ENCODE measurements around the gene GUK1. TPM values are rescaled to one million over a fixed set of nuclear protein-coding genes. Genes with fewer than 3 reads are reported as not detected.
A peak's percentile ranks its signal among the peaks of the same experiment; 100 is the strongest.

The GUK1 gene
- total and polyA plus RNA-seq, 2 of the 4 experiments (the other 2 are of a cell fraction): 465 to 548 TPM

- Histone ChIP-seq H3K18ac (ENCODE audit: low read depth, low read length) (peak overlapping the region; percentile 16; the same call in 1 of the 2 replicates), H4K5ac (ENCODE audit: low read depth, low read length) (peak overlapping the region; percentile 71), H3K36me3 (ENCODE audit: control insufficient read depth, insufficient read depth, low read length) (peaks cover 5% of the 10 kb centered on the region), H2BK120ac (ENCODE audit: low read depth, low read length) (peak overlapping the region; percentile 68), H3K79me1 (ENCODE audit: low read depth in 1 of 2, low read length in 2 of 2) (peaks cover 0 to 38% of the 10 kb centered on the region in 2 experiments; a peak in 2 of 4 replicates), H4K8ac (ENCODE audit: low read depth in 2 of 2, low read length in 2 of 2) (peak overlapping the region; percentile 98), H2BK5ac (ENCODE audit: low read depth, low read length, poor library complexity, severe bottlenecking) (peak overlapping the region; percentile 55), H4K91ac (ENCODE audit: insufficient read depth, low read depth, low read length) (peak overlapping the region; percentile 66; the same call in 1 of the 2 replicates), H2AK5ac (ENCODE audit: low read depth, low read length) (peak overlapping the region; percentile 82), H3K4ac (ENCODE audit: low read depth, low read length) (peak overlapping the region; percentile 83), H2AK9ac (replicated peaks; ENCODE audit: low read depth, low read length, poor library complexity) (peak overlapping the region; percentile 97), H3K27me3 (ENCODE audit: control insufficient read depth, insufficient read depth, low read length) (peaks cover 10% of the 10 kb centered on the region), H2BK15ac (ENCODE audit: low read depth, low read length) (0 out of 3 replicates have a peak overlapping the region, but pooled peaks have one; percentile 13), H3K4me1 (ENCODE audit: control insufficient read depth, insufficient read depth, low read length) (peaks cover 19% of the 10 kb centered on the region), H3K27ac (ENCODE audit: insufficient read depth, low read length) (peak overlapping the region; percentile 69), H3K4me2 (ENCODE audit: low read depth, low read length) (peak overlapping the region; percentile 51), H3K9me3 (ENCODE audit: control insufficient read depth, insufficient read depth, low read length) (no peaks in the 10 kb centered on the region), H3K9ac (ENCODE audit: low read depth, low read length) (peak overlapping the region; percentile 67), H3K23ac (ENCODE audit: low read depth, low read length) (peak overlapping the region; percentile 78; the same call in 1 of the 2 replicates), H2AFZ (replicated peaks; ENCODE audit: low read length, poor library complexity) (peak overlapping the region; percentile 93), H3K14ac (replicated peaks; ENCODE audit: low read depth, low read length) (peak overlapping the region; percentile 84), H3K4me3 (ENCODE audit: insufficient read depth, low read depth, low read length) (peak overlapping the region; percentile 84), H3K56ac (ENCODE audit: extremely low read depth, insufficient read depth, low read length) (no peak overlapping the region), H3K9me1 (ENCODE audit: insufficient read depth, low read length) (peaks cover 24% of the 10 kb centered on the region), H2BK20ac (ENCODE audit: low read depth, low read length) (no peak overlapping the region), H4K20me1 (ENCODE audit: insufficient read depth, low read length) (peaks cover 39% of the 10 kb centered on the region)
- no TSS peak for BruUV-seq (replicated peaks)
- intact Hi-C loops (cut with micrococcal nuclease): loop anchor here (10.0 kb wide), 1 partner anchor 135 kb away; no protein-coding TSS in a partner anchor
- no peak for TF ChIP-seq ELK1 (IDR thresholded peaks at IDR 0.05; ENCODE audit: borderline replicate concordance, low read depth, low read length)
- TF ChIP-seq POLR2A (IDR thresholded peaks at IDR 0.05; ENCODE audit: low read depth, low read length): no peak
- TF ChIP-seq RAD21 (IDR thresholded peaks at IDR 0.05; ENCODE audit: low read length): no peak
- no peak for TF ChIP-seq RFX5 (IDR thresholded peaks at IDR 0.05; ENCODE audit: low read depth, low read length)
- no peak for TF ChIP-seq MAFK (IDR thresholded peaks at IDR 0.05; ENCODE audit: low read depth, low read length)
- no peak for TF ChIP-seq USF2 (IDR thresholded peaks at IDR 0.05; ENCODE audit: low read depth, low read length)
- no peak for TF ChIP-seq CHD1 (IDR thresholded peaks at IDR 0.05; ENCODE audit: low read depth, low read length)
- no peak for TF ChIP-seq RCOR1 (IDR thresholded peaks at IDR 0.05; ENCODE audit: insufficient replicate concordance, low read length)
- TF ChIP-seq FOS (IDR thresholded peaks at IDR 0.05; ENCODE audit: low read depth, low read length): no peak
- TF ChIP-seq SMC3 (IDR thresholded peaks at IDR 0.05; ENCODE audit: low read depth, low read length): no peak
- TF ChIP-seq BHLHE40 (IDR thresholded peaks at IDR 0.05; ENCODE audit: low read depth, low read length): no peak
- TF ChIP-seq MXI1 (IDR thresholded peaks at IDR 0.05; ENCODE audit: borderline replicate concordance, low read depth, low read length): no peak
- no peak for TF ChIP-seq CTCF (conservative IDR thresholded peaks at IDR 0.05; ENCODE audit: low read depth, low read length)
- TF ChIP-seq NFE2L2 (IDR thresholded peaks at IDR 0.05; ENCODE audit: low read depth, low read length): no peak
- TF ChIP-seq CEBPB (IDR thresholded peaks at IDR 0.05; ENCODE audit: low read depth, low read length): no peak
- TF ChIP-seq MAZ (IDR thresholded peaks at IDR 0.05; ENCODE audit: borderline replicate concordance, low read depth, low read length): no peak
- dilution Hi-C loops (cut with HindIII; ENCODE audit: low sequenced_read_pairs, unreplicated experiment): no loop called here
- in situ Hi-C loops (cut with MboI; ENCODE audit: low sequenced_read_pairs): loop anchor here (10.0 kb wide), 1 partner anchor 365 kb away; no protein-coding TSS in a partner anchor
- ChIA-PET CTCF (no interaction called here), POLR2A (ENCODE audit: unreplicated experiment) (no interaction called here)
- 29% methylated on average over 7 of the region's 30 CpGs; no CpG with 5 or more reads in 1 of the 2 experiments for WGBS, 2 experiments (ENCODE audit: extremely low coverage in 2 of 2, insufficient read length in 1 of 2)
- ATAC-seq (ENCODE audit: low read depth): no peak
- DNase-seq: no peak
Measured at GRCh38 chr1:228139406-228139930, 611 bp upstream of the GUK1 start.
